Psoas muscle (tissue), 8 donors: Measurements from ENCODE around the gene RNU1-2. TPM values are rescaled to one million over a fixed set of nuclear protein-coding genes. Genes with fewer than 3 reads are reported as not detected.
"Not testable (repeated sequence)": the region's sequence is repeated elsewhere in the genome, so short reads cannot be mapped to it uniquely, and the experiment has no call there.

ENCODE experiments used
- ATAC-seq, 4 donors: fragments of 200-7000 bp; cut with Tn5 transposase; one replicate each; pipeline ENCODE4 v1.9.1; 2020; ENCODE audit warnings: moderate library complexity in 3 of 4, mild to moderate bottlenecking in 2 of 4
- DNase-seq, 2 donors: peaks; one replicate each; pipeline ENCODE4 v3.0.0-alpha.2; 2020
- H3K27ac ChIP-seq: fragments of 200-600 bp; one replicate; pipeline ENCODE4 v1.8.0; 2022
- H3K27me3 ChIP-seq, 3 donors: fragments of 200-600 bp in 1 of 3; one replicate each; pipeline versions ENCODE4 v1.6.1 to v1.8.0; 2013 to 2022; ENCODE audit warnings: low read length in 2 of 3, mild to moderate bottlenecking in 2 of 3, moderate library complexity in 1 of 3; ENCODE audit not compliant: insufficient read depth in 3 of 3
- H3K36me3 ChIP-seq, 2 donors: fragments of 200-600 bp in 1 of 2; one replicate each; pipeline versions ENCODE4 v1.6.1 to v1.8.0; 2013 to 2022; ENCODE audit warnings: low read depth in 1 of 2, mild to moderate bottlenecking in 1 of 2, moderate library complexity in 1 of 2; ENCODE audit not compliant: insufficient read depth in 1 of 2
- H3K4me1 ChIP-seq: fragments of 200-600 bp; one replicate; pipeline ENCODE4 v1.8.0; 2022
- H3K4me3 ChIP-seq: fragments of 200-600 bp; one replicate; pipeline ENCODE4 v1.8.0; 2022; ENCODE audit warnings: mild to moderate bottlenecking
- H3K9me3 ChIP-seq: fragments of 200-600 bp; one replicate; pipeline ENCODE4 v1.8.0; 2022
- CTCF ChIP-seq: fragments of 200-600 bp; IDR thresholded peaks from one replicate; pipeline ENCODE4 v1.8.0; 2022; ENCODE audit warnings: antibody characterized with exemption
- WGBS, 3 donors: extraction: QIAGEN DNeasy Blood & Tissue Kit; methylation state at CpG; one replicate each; pipeline versions ENCODE4 v1.1.6 to v1.1.7; 2013; 5-methylcytosine and 5-hydroxymethylcytosine counted together
- intact Hi-C, 2 donors: fragments of 100-400 bp; cut with DNase I; formaldehyde crosslinking; loops; one replicate each; pipeline versions ENCODE4 v1.11.0 to v1.14.2; 2022
- polyA plus RNA-seq, 3 donors: library from polyadenylated mRNA; stranded (reverse); fragments of 200-250 nt; gene quantifications; one replicate each; pipeline ENCODE4 v1.2.3, GENCODE V29; 2013
- total RNA-seq, 4 donors: library from RNA; stranded (reverse); fragmentation: NEBNext Ultra II Directional in 2 of 4; extraction: Animal tissue kit (Norgen Biotek cat#: 25700) in 2 of 4; gene quantifications; one replicate each; pipeline versions ENCODE4 v1.2.1 to v1.2.4, GENCODE V29; 2021 to 2023
- donor health status: healthy with polysubstance abuse.
- donor health status: DM: no; HTN: no; CAD: no; lungs with moderate emphysema.
- donor health status: Bipolar disorder and iron deficiency.
- donor health status: healthy.
- donor health status: DM: yes; HTN: yes; CAD: no.
- donor health status: DM: no; HTN: no; CAD: no.
- donor health status: DM: no; HTN: no; CAD: no.
- donor health status: DM: yes; HTN: yes; CAD: no.

The RNU1-2 gene
- total and polyA plus RNA-seq, 7 donors = 1,264 to 5,208 (median 3,151) TPM; not detected in 3

- Histone ChIP-seq H3K27ac (peak overlapping the region; percentile 100), H3K9me3 (no peaks in the 10 kb centered on the region), H3K4me3 (no peak overlapping the region), H3K27me3 (no peaks in the 10 kb centered on the region), H3K4me1 (peaks cover 10% of the 10 kb centered on the region), H3K36me3 (no peaks in the 10 kb centered on the region)
- ATAC-seq (no peak), DNase-seq (no peak)
- WGBS, 3 donors = 87 to 91% (median 91%) methylated on average over 4 of the region's 4 CpGs
- intact Hi-C loops = loop anchor here in 1 of 2 donors (10.0 kb wide), 1 partner anchor 392 kb away; the partner anchor contains the start of gene RNU1-1
- TF ChIP-seq CTCF = no peak
These were observed 11.1 kb downstream of the RNU1-2 start for GRCh38 chr1:16906873-16907272.

- Histone ChIP-seq H3K36me3 (no peaks in the 10 kb centered on the region), H3K4me1 (peaks cover 6% of the 10 kb centered on the region), H3K27ac (no peak overlapping the region), H3K9me3 (no peaks in the 10 kb centered on the region), H3K4me3 (no peak overlapping the region), H3K27me3 (no peaks in the 10 kb centered on the region)
- DNase-seq (no peak), ATAC-seq (no peak)
- intact Hi-C loops = loop anchor here in 1 of 2 donors (10.0 kb wide), 1 partner anchor 393 kb away; the partner anchor contains the start of gene RNU1-1
- TF ChIP-seq CTCF = no peak
- WGBS, 3 donors = 84 to 89% (median 88%) methylated on average over 15 of the region's 15 CpGs
These were observed 12.3 kb downstream of the RNU1-2 start for GRCh38 chr1:16907870-16908758.

GRCh38 chr1:16911851-16912721, 16.3 kb downstream of the RNU1-2 start:
- ATAC-seq, H3K4me1 ChIP-seq, H3K36me3 ChIP-seq, H3K9me3 ChIP-seq, H3K27ac ChIP-seq, intact Hi-C loops, H3K4me3 ChIP-seq, H3K27me3 ChIP-seq: not testable (repeated sequence)
- DNase-seq = peak in 1 of 2 donors; percentile 51
- WGBS, 3 donors = 83 to 87% (median 83%) methylated on average over 8 of the region's 8 CpGs

- H3K36me3 ChIP-seq, H3K4me1 ChIP-seq, H3K27ac ChIP-seq, H3K4me3 ChIP-seq, ATAC-seq, H3K27me3 ChIP-seq, intact Hi-C loops, H3K9me3 ChIP-seq: not testable (repeated sequence)
- 76 to 82% (median 79%) methylated on average over 7 to 8 of the region's 8 CpGs for WGBS, 3 donors
- peak in 1 of 2 donors; percentile 46 for DNase-seq
These were observed 17.0 kb downstream of the RNU1-2 start for GRCh38 chr1:16912742-16913141.

GRCh38 chr1:16913181-16913832, 17.5 kb downstream of the RNU1-2 start:
- Histone ChIP-seq H3K4me3 (peak overlapping the region; percentile 84), H3K4me1 (no peaks in the 10 kb centered on the region), H3K36me3 (no peaks in the 10 kb centered on the region), H3K27me3 (no peaks in the 10 kb centered on the region), H3K9me3 (no peaks in the 10 kb centered on the region), H3K27ac (peak overlapping the region; percentile 78)
- TF ChIP-seq CTCF = no peak
- DNase-seq (peak in 1 of 2 donors; percentile 67), ATAC-seq (peak in 3 of 4 donors; percentile 2 to 23 (median 16))
- 42 to 47% (median 42%) methylated on average over 33 to 36 of the region's 36 CpGs for whole genome bisulfite sequencing, 3 donors
- intact Hi-C loops = no loop called here
